ENCODE measurements around the gene PPP1CA.
A peak's percentile ranks its signal among the peaks of the same experiment; 100 is the strongest.

The PPP1CA gene

GRCh38 chr11:67372321-67372992, 29.2 kb downstream of the PPP1CA start:
- H3K4me1 Mint-ChIP-seq, result peaks cover 46% of the 10 kb centered on the region
- ATAC-seq (ENCODE audit: low read depth), result no peak
- no peaks in the 10 kb centered on the region for H3K27me3 Mint-ChIP-seq
- no peaks in the 10 kb centered on the region for H3K9me3 Mint-ChIP-seq
- no peak for DNase-seq (ENCODE audit: low spot score in 2 of 2)
- peak overlapping the region; percentile 98 for H3K4me3 Mint-ChIP-seq
- H3K27ac Mint-ChIP-seq, result peak overlapping the region; percentile 89
- peaks cover 12% of the 10 kb centered on the region for H3K36me3 Mint-ChIP-seq

- H3K4me3 Mint-ChIP-seq, result peak overlapping the region; percentile 96
- no peak for ATAC-seq (ENCODE audit: low read depth)
- no peak for DNase-seq (ENCODE audit: low spot score in 2 of 2)
- peak overlapping the region; percentile 89 for H3K27ac Mint-ChIP-seq
- H3K36me3 Mint-ChIP-seq, result peaks cover 12% of the 10 kb centered on the region
- H3K4me1 Mint-ChIP-seq, result peaks cover 47% of the 10 kb centered on the region
- no peaks in the 10 kb centered on the region for H3K27me3 Mint-ChIP-seq
- H3K9me3 Mint-ChIP-seq, result no peaks in the 10 kb centered on the region
Measured at GRCh38 chr11:67371911-67372320, 29.7 kb downstream of the PPP1CA start.

- no peaks in the 10 kb centered on the region for H3K9me3 Mint-ChIP-seq
- peak; percentile 42 for ATAC-seq (ENCODE audit: low read depth)
Measured at GRCh38 chr11:67371189-67371910, 30.3 kb downstream of the PPP1CA start.

GRCh38 chr11:67370351-67371076, 31.1 kb downstream of the PPP1CA start:
- Mint-ChIP-seq H3K4me1 (peaks cover 58% of the 10 kb centered on the region), H3K27ac (peak overlapping the region; percentile 89), H3K9me3 (no peaks in the 10 kb centered on the region), H3K4me3 (peak overlapping the region; percentile 55), H3K36me3 (peaks cover 21% of the 10 kb centered on the region), H3K27me3 (no peaks in the 10 kb centered on the region)
- no peak for ATAC-seq (ENCODE audit: low read depth)
- DNase-seq (ENCODE audit: low spot score in 2 of 2), result no peak

More at GRCh38 chr11:67371189-67371910, 30.3 kb downstream of the PPP1CA start:
- Mint-ChIP-seq H3K36me3 (peaks cover 12% of the 10 kb centered on the region), H3K27ac (peak overlapping the region; percentile 89), H3K4me1 (peaks cover 53% of the 10 kb centered on the region), H3K27me3 (no peaks in the 10 kb centered on the region), H3K4me3 (peak overlapping the region; percentile 96)
- DNase-seq (ENCODE audit: low spot score in 2 of 2), result peak in 1 of 2 donors; percentile 55

- DNase-seq (ENCODE audit: low spot score in 2 of 2) (no peak), ATAC-seq (ENCODE audit: low read depth) (no peak)
- Mint-ChIP-seq H3K27me3 (no peaks in the 10 kb centered on the region), H3K9me3 (no peaks in the 10 kb centered on the region), H3K4me3 (no peak overlapping the region), H3K36me3 (peaks cover 23% of the 10 kb centered on the region), H3K27ac (peak overlapping the region; percentile 9), H3K4me1 (peaks cover 61% of the 10 kb centered on the region)
Measured at GRCh38 chr11:67369801-67370284, 31.8 kb downstream of the PPP1CA start.

- H3K4me1 Mint-ChIP-seq, result peaks cover 66% of the 10 kb centered on the region
- H3K4me3 Mint-ChIP-seq, result peak overlapping the region; percentile 1
- peak overlapping the region; percentile 9 for H3K27ac Mint-ChIP-seq
- DNase-seq (ENCODE audit: low spot score in 2 of 2), result no peak
- no peaks in the 10 kb centered on the region for H3K27me3 Mint-ChIP-seq
- H3K9me3 Mint-ChIP-seq, result no peaks in the 10 kb centered on the region
- peaks cover 26% of the 10 kb centered on the region for H3K36me3 Mint-ChIP-seq
- no peak for ATAC-seq (ENCODE audit: low read depth)
Measured at GRCh38 chr11:67369275-67369674, 32.4 kb downstream of the PPP1CA start.

GRCh38 chr11:67368621-67369020, 33.0 kb downstream of the PPP1CA start:
- peak overlapping the region; percentile 9 for H3K27ac Mint-ChIP-seq
- no peak for DNase-seq (ENCODE audit: low spot score in 2 of 2)
- no peak for ATAC-seq (ENCODE audit: low read depth)
- no peaks in the 10 kb centered on the region for H3K9me3 Mint-ChIP-seq
- no peaks in the 10 kb centered on the region for H3K27me3 Mint-ChIP-seq
- H3K4me3 Mint-ChIP-seq, result peak overlapping the region; percentile 6
- H3K36me3 Mint-ChIP-seq, result peaks cover 29% of the 10 kb centered on the region
- H3K4me1 Mint-ChIP-seq, result peaks cover 70% of the 10 kb centered on the region

GRCh38 chr11:67367761-67368227, 33.9 kb downstream of the PPP1CA start:
- H3K4me1 Mint-ChIP-seq, result peaks cover 73% of the 10 kb centered on the region

GRCh38 chr11:67366961-67367760, 34.5 kb downstream of the PPP1CA start:
- H3K4me1 Mint-ChIP-seq, result peaks cover 73% of the 10 kb centered on the region
- peak overlapping the region; percentile 18 for H3K4me3 Mint-ChIP-seq
- DNase-seq (ENCODE audit: low spot score in 2 of 2), result no peak
- ATAC-seq (ENCODE audit: low read depth), result no peak
- no peaks in the 10 kb centered on the region for H3K9me3 Mint-ChIP-seq
- peaks cover 28% of the 10 kb centered on the region for H3K36me3 Mint-ChIP-seq
- peak overlapping the region; percentile 9 for H3K27ac Mint-ChIP-seq
- H3K27me3 Mint-ChIP-seq, result no peaks in the 10 kb centered on the region

More at GRCh38 chr11:67367761-67368227, 33.9 kb downstream of the PPP1CA start:
- Mint-ChIP-seq H3K27me3 (no peaks in the 10 kb centered on the region), H3K36me3 (peaks cover 28% of the 10 kb centered on the region), H3K4me3 (peak overlapping the region; percentile 42), H3K27ac (peak overlapping the region; percentile 9), H3K9me3 (no peaks in the 10 kb centered on the region)
- DNase-seq (ENCODE audit: low spot score in 2 of 2), result no peak
- ATAC-seq (ENCODE audit: low read depth), result no peak

GRCh38 chr11:67366546-67366945, 35.1 kb downstream of the PPP1CA start:
- Mint-ChIP-seq H3K4me3 (no peak overlapping the region), H3K4me1 (peaks cover 74% of the 10 kb centered on the region), H3K36me3 (peaks cover 24% of the 10 kb centered on the region), H3K27me3 (no peaks in the 10 kb centered on the region), H3K27ac (peak overlapping the region; percentile 61), H3K9me3 (no peaks in the 10 kb centered on the region)
- DNase-seq (ENCODE audit: low spot score in 2 of 2), result no peak
- no peak for ATAC-seq (ENCODE audit: low read depth)

GRCh38 chr11:67365736-67366444, 35.8 kb downstream of the PPP1CA start:
- peak overlapping the region; percentile 61 for H3K27ac Mint-ChIP-seq
- ATAC-seq (ENCODE audit: low read depth), result no peak
- peaks cover 23% of the 10 kb centered on the region for H3K36me3 Mint-ChIP-seq
- H3K4me1 Mint-ChIP-seq, result peaks cover 71% of the 10 kb centered on the region
- H3K9me3 Mint-ChIP-seq, result no peaks in the 10 kb centered on the region
- no peaks in the 10 kb centered on the region for H3K27me3 Mint-ChIP-seq
- no peak overlapping the region for H3K4me3 Mint-ChIP-seq
- no peak for DNase-seq (ENCODE audit: low spot score in 2 of 2)

- DNase-seq (ENCODE audit: low spot score in 2 of 2), result no peak
- Mint-ChIP-seq H3K36me3 (peaks cover 24% of the 10 kb centered on the region), H3K4me1 (peaks cover 65% of the 10 kb centered on the region), H3K27me3 (no peaks in the 10 kb centered on the region), H3K9me3 (no peaks in the 10 kb centered on the region), H3K27ac (peak overlapping the region; percentile 61), H3K4me3 (peak overlapping the region; percentile 58)
- peak; percentile 50 for ATAC-seq (ENCODE audit: low read depth)
Measured at GRCh38 chr11:67364783-67365722, 36.6 kb downstream of the PPP1CA start.
